ENCODE measurements around the gene OR2C1.

- TF ChIP-seq MYC (IDR thresholded peaks at IDR 0.05; ENCODE audit: low read depth, low read length) = no peak
- TF ChIP-seq, protein P1, sequence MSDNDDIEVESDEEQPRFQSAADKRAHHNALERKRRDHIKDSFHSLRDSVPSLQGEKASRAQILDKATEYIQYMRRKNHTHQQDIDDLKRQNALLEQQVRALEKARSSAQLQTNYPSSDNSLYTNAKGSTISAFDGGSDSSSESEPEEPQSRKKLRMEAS (IDR thresholded peaks at IDR 0.05; ENCODE audit: low read depth, low read length) = no peak
Observed at GRCh38 chr16:3377917-3378316, 22.2 kb downstream of the OR2C1 start.

All from NB4 (cell line).